Nephron (organoid): Measurements from ENCODE around the gene THTPA.

Source experiments
- H3K27ac Mint-ChIP-seq, 3 experiments: 2 replicates each; pipeline ENCODE4 v1.8.0; 2020; ENCODE audit warnings: mixed read lengths in 3 of 3, mild to moderate bottlenecking in 2 of 3, moderate library complexity in 1 of 3
- H3K27me3 Mint-ChIP-seq: 2 replicates; pipeline ENCODE4 v1.8.0; 2021; ENCODE audit warnings: low read depth, mild to moderate bottlenecking, moderate library complexity, mixed read lengths
- H3K36me3 Mint-ChIP-seq: 2 replicates; pipeline ENCODE4 v1.8.0; 2020; ENCODE audit warnings: low read depth, mixed read lengths
- H3K4me1 Mint-ChIP-seq: 2 replicates; pipeline ENCODE4 v1.8.0; 2020; ENCODE audit warnings: mixed read lengths
- H3K4me3 Mint-ChIP-seq, 3 experiments: 2 replicates each; pipeline ENCODE4 v1.8.0; 2020; ENCODE audit warnings: mild to moderate bottlenecking in 3 of 3, mixed read lengths in 3 of 3, moderate library complexity in 2 of 3
- H3K9me3 Mint-ChIP-seq: 2 replicates; pipeline ENCODE4 v1.8.0; 2020; ENCODE audit warnings: mixed read lengths
- TF ChIP-seq, protein P1 (sequence below), 3 experiments: fragments of 200-600 bp; sonication (generic); IDR thresholded peaks; one replicate each; pipeline ENCODE4 v1.5.0; 2021; ENCODE audit warnings: antibody characterized with exemption in 3 of 3; ENCODE audit not compliant: unreplicated experiment in 3 of 3

The THTPA gene

DNA sequence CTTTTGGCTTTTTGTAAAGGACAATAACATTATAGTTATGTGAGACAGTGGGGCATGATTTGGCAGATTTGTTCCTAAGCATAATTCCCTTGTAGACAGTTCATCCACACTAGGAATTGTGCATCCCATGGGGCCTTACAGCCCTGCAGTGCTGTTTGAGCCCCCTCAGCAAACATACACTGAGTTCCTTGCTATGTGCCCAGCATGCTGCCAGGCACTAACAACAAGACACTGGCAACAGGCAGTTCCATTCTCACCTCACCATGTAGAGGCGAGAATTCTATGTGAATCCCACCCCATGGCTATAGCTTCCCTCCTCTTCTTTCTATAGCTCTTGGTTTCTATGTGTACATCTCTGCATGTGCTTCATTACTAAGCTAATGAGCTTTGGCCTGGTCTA is 1.9 kb downstream of the THTPA start:
- TF ChIP-seq, protein P1, sequence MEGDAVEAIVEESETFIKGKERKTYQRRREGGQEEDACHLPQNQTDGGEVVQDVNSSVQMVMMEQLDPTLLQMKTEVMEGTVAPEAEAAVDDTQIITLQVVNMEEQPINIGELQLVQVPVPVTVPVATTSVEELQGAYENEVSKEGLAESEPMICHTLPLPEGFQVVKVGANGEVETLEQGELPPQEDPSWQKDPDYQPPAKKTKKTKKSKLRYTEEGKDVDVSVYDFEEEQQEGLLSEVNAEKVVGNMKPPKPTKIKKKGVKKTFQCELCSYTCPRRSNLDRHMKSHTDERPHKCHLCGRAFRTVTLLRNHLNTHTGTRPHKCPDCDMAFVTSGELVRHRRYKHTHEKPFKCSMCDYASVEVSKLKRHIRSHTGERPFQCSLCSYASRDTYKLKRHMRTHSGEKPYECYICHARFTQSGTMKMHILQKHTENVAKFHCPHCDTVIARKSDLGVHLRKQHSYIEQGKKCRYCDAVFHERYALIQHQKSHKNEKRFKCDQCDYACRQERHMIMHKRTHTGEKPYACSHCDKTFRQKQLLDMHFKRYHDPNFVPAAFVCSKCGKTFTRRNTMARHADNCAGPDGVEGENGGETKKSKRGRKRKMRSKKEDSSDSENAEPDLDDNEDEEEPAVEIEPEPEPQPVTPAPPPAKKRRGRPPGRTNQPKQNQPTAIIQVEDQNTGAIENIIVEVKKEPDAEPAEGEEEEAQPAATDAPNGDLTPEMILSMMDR (IDR thresholded peaks at IDR 0.05; ENCODE audit: unreplicated experiment in 3 of 3): no peak
- peaks cover 12% of the 10 kb centered on the region for H3K36me3 Mint-ChIP-seq
- peak overlapping the region; percentile 76 to 84 (median 78) for H3K4me3 Mint-ChIP-seq
- peak overlapping the region; percentile 10 to 75 (median 37) for H3K27ac Mint-ChIP-seq
- peaks cover 31% of the 10 kb centered on the region for H3K4me1 Mint-ChIP-seq
- no peaks in the 10 kb centered on the region for H3K27me3 Mint-ChIP-seq
- no peaks in the 10 kb centered on the region for H3K9me3 Mint-ChIP-seq

DNA sequence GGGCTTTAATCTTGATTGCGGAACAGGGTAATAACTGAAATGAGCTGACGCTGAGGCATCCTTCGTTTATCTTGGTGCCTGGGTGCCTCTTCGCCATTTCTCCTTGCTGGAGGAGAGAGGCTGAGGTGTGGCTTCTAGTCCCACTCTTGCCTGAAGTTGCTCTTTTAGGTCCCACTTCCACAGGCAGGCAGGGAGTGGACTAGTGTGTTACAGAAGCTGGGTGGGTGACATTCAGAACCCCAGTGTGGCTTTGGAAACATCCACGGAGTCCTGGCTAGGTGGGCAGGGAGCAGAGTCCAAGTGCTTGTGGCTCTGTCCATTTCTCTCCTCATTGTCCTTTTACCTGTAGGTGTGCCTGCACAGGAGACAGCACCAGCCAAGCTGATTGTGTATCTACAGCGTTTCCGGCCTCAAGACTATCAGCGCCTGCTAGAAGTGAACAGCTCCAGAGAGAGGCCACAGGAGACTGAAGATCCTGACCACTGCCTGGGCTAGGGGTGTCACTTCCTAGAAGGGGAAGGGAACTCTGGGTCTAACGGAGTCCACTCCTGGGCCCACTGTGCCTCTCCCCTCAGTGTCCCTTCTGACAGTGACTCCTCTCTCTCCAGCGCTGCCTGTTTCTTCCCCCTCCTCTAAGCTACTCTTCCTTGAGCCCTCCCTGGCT is 2.4 kb downstream of the THTPA start:
- Mint-ChIP-seq H3K4me1 (peaks cover 31% of the 10 kb centered on the region), H3K27ac (peak overlapping the region in 1 of 3 experiments; percentile 37), H3K9me3 (no peaks in the 10 kb centered on the region), H3K27me3 (no peaks in the 10 kb centered on the region), H3K36me3 (peaks cover 15% of the 10 kb centered on the region), H3K4me3 (peak overlapping the region; percentile 76 to 84 (median 78))
- TF ChIP-seq, protein P1 (IDR thresholded peaks at IDR 0.05; ENCODE audit: unreplicated experiment in 3 of 3): no peak

DNA sequence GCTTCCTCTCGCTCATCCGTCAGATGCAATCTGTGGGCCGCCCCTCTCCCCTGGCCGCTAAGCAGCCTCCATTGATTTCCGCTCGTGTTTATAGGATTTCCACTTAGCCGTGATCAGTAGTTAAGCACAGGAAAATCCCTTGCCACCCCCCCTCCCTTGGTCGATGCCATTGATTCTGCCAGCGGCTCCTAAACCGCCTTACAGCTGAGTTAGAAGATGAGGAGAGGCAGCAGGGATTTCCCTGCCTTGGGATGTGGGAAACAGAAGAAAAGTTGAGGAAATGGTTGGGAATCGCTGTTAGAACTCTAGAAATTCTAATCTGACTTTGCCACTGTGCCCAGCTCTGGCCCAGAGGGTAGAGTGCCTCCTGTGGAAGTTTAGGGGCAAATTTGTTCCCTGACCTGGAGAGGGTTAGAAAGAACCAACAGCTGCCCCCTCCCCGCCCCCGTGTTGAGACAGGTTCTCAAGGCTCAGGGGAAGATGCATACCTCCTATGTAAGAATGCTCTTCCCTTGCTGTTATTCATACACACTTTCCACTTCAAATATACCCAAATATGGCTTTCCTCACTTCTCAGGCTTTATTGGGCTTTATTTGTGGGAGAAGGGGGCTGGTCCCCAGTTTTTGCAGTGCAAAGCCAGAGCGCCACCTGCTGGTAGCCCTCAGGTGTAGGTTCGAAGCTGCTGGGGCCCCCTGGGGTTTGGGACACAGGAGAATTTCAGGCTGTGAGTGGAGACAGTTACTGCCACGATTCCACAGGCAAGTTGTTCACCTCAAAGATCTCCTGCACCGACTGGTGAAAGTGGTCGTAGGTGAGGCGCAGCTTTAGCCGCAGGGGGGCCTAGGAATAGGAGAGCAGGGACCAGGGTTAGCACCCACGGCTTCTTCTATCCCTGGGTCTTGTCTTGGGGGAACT is 3.2 kb downstream of the THTPA start:
- peak overlapping the region; percentile 53 to 76 (median 64) for H3K4me3 Mint-ChIP-seq
- no peaks in the 10 kb centered on the region for H3K9me3 Mint-ChIP-seq
- no peaks in the 10 kb centered on the region for H3K27me3 Mint-ChIP-seq
- TF ChIP-seq, protein P1 (IDR thresholded peaks at IDR 0.05; ENCODE audit: unreplicated experiment in 3 of 3): peak; percentile 80 to 88 (median 84)
- H3K36me3 Mint-ChIP-seq: peaks cover 19% of the 10 kb centered on the region
- peak overlapping the region in 2 of 3 experiments; percentile 37 to 41 for H3K27ac Mint-ChIP-seq
- peaks cover 31% of the 10 kb centered on the region for H3K4me1 Mint-ChIP-seq

DNA sequence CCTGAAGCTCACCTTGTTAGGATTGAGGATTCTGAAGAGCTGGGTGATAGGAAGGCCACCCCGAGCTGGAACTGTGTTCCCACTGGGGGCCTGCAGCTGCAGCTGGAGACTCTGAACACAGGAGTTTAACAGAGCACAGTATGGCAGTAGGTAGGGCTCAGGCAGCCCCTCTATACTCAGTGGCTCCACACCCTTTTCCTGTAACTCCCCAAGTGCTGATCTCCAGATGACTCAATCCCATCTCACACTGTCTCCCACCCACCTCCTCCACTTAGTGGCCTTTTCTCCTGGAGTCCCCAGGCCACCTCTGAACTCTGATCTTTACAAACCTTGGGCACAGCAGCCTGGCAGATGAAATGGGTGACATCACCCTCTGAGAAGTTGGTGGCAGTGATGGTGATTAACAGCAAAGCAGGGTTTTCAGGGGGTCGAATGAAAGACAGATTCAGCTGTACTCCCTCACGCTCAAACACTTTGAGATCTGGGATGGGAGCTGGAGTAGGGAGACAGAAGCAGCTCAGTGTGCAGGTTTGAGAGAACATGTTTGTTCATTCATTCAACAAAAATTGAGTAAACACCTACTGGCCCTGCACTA is 4.0 kb downstream of the THTPA start:
- no peak overlapping the region for H3K27ac Mint-ChIP-seq
- TF ChIP-seq, protein P1 (IDR thresholded peaks at IDR 0.05; ENCODE audit: unreplicated experiment in 3 of 3): no peak
- H3K36me3 Mint-ChIP-seq: peaks cover 21% of the 10 kb centered on the region
- H3K9me3 Mint-ChIP-seq: no peaks in the 10 kb centered on the region
- no peak overlapping the region for H3K4me3 Mint-ChIP-seq
- H3K4me1 Mint-ChIP-seq: peaks cover 31% of the 10 kb centered on the region
- no peaks in the 10 kb centered on the region for H3K27me3 Mint-ChIP-seq

DNA sequence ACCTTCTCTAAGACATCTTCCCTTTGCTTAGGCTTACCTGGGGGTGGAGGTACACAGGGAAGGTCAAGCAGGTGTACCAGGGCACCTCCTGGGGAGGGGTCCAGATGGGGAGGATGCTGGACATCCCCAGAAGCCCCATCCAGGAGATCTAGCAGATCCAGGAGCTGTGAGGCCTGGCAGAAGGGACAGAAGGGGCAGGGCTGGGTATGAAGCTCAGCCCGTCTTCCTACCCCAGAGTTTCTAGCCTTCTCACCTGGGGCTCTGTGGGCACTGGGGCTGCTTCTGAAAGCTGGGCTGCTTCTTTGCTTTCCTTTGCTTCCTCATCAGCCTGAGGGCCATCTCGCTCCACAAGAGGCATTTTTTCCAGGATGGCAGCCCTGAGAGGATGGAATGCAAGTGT is 5.2 kb downstream of the THTPA start:
- TF ChIP-seq, protein P1 (IDR thresholded peaks at IDR 0.05; ENCODE audit: unreplicated experiment in 3 of 3): no peak
- H3K4me1 Mint-ChIP-seq: peaks cover 19% of the 10 kb centered on the region

More for the DNA sequence above, 5.2 kb downstream of the THTPA start:
- H3K4me3 Mint-ChIP-seq: no peak overlapping the region
- peaks cover 21% of the 10 kb centered on the region for H3K36me3 Mint-ChIP-seq
- H3K27ac Mint-ChIP-seq: no peak overlapping the region
- no peaks in the 10 kb centered on the region for H3K27me3 Mint-ChIP-seq
- no peaks in the 10 kb centered on the region for H3K9me3 Mint-ChIP-seq
